SK-N-SH (cell line): ENCODE results near the gene ITGAL. TPM values are rescaled to one million over a fixed set of nuclear protein-coding genes. Genes with fewer than 3 reads are reported as not detected.
A peak's percentile ranks its signal among the peaks of the same experiment; 100 is the strongest.

Source experiments
- CTCF ChIA-PET: fragments of 300-600, 350-600 bp; formaldehyde crosslinking; extraction: SDS; loops from one replicate; lab custom pipeline; 2021; lab: Yijun Ruan, JAX
- POLR2A ChIA-PET: fragments of 350-600 bp; sonication (Branson Sonifier 250); formaldehyde crosslinking; extraction: SDS; loops from one replicate; lab custom pipeline; 2020; ENCODE audit warnings: antibody characterized with exemption, inconsistent platforms; lab: Yijun Ruan, JAX
- DNase-seq: peaks from one replicate; pipeline ENCODE4 v3.0.0; 2012
- H2AFZ ChIP-seq: fragments of 200-600 bp; sonication (generic); 2 replicates; pipeline ENCODE4 v1.8.1; 2016; ENCODE audit warnings: antibody characterized with exemption, mild to moderate bottlenecking, low read depth
- H3F3A ChIP-seq: fragments of 200-600 bp; sonication (generic); replicated peaks from 2 replicates; pipeline ENCODE3; 2016; ENCODE audit warnings: antibody characterized with exemption, mild to moderate bottlenecking; ENCODE audit not compliant: insufficient read depth
- H3K27ac ChIP-seq, 2 experiments: fragments of 200-500 bp in 1 of 2; fragments of 200-600 bp in 1 of 2; sonication (Bioruptor generic) in 1 of 2; sonication (generic), shearing (Covaris generic) in 1 of 2; 2 replicates each; pipeline versions ENCODE4 v1.5.1 to v1.6.1; 2014 to 2016; ENCODE audit warnings: low read depth in 2 of 2, inconsistent platforms in 1 of 2, low read length in 1 of 2, mild to moderate bottlenecking in 1 of 2, mixed read lengths in 1 of 2
- H3K27me3 ChIP-seq: fragments of 200-600 bp; sonication (generic), shearing (Covaris generic); 2 replicates; pipeline ENCODE4 v1.6.1; 2016; ENCODE audit warnings: mixed run types; ENCODE audit not compliant: insufficient read depth
- H3K36me3 ChIP-seq, 2 experiments: fragments of 200-500 bp in 1 of 2; fragments of 200-600 bp in 1 of 2; sonication (Bioruptor generic) in 1 of 2; sonication (generic) in 1 of 2; replicated peaks in 1 of 2; 2 replicates each; pipeline versions ENCODE3 to v1.5.1; 2014 to 2016; ENCODE audit warnings: low read length in 1 of 2, mild to moderate bottlenecking in 1 of 2; ENCODE audit not compliant: insufficient read depth in 2 of 2, control insufficient read depth in 1 of 2
- H3K4me1 ChIP-seq, 2 experiments: fragments of 200-500 bp in 1 of 2; fragments of 200-600 bp in 1 of 2; sonication (Bioruptor generic) in 1 of 2; sonication (generic), shearing (Covaris generic) in 1 of 2; 2 replicates each; pipeline versions ENCODE4 v1.5.1 to v1.6.1; 2014 to 2016; ENCODE audit warnings: low read depth in 1 of 2, low read length in 1 of 2, mixed run types in 1 of 2; ENCODE audit not compliant: insufficient read depth in 2 of 2, control insufficient read depth in 1 of 2
- H3K4me2 ChIP-seq: fragments of 200-600 bp; sonication (generic), shearing (Covaris generic); 2 replicates; pipeline ENCODE4 v1.6.1; 2017; ENCODE audit warnings: mixed run types
- H3K4me3 ChIP-seq, 2 experiments: fragments of 200-500 bp in 1 of 2; fragments of 200-600 bp in 1 of 2; sonication (Bioruptor generic) in 1 of 2; sonication (generic), shearing (Covaris generic) in 1 of 2; 2 replicates each; pipeline versions ENCODE4 v1.5.1 to v1.8.1; 2014 to 2016; ENCODE audit warnings: low read depth in 2 of 2, inconsistent platforms in 1 of 2, low read length in 1 of 2, mild to moderate bottlenecking in 1 of 2, mixed read lengths in 1 of 2, moderate library complexity in 1 of 2
- H3K79me2 ChIP-seq: fragments of 200-600 bp; sonication (generic); 2 replicates; pipeline ENCODE4 v1.8.1; 2017; ENCODE audit warnings: mild to moderate bottlenecking; ENCODE audit not compliant: insufficient read depth
- H3K9ac ChIP-seq: fragments of 200-600 bp; sonication (generic); 2 replicates; pipeline ENCODE4 v1.6.1; 2017; ENCODE audit warnings: mixed run types
- H3K9me2 ChIP-seq: fragments of 200-600 bp; sonication (generic); 2 replicates; pipeline ENCODE4 v1.6.1; 2017; ENCODE audit warnings: mixed run types
- H3K9me3 ChIP-seq: fragments of 200-600 bp; sonication (generic); 2 replicates; pipeline ENCODE4 v1.6.1; 2017; ENCODE audit warnings: mixed run types, mild to moderate bottlenecking, moderate library complexity
- H4K20me1 ChIP-seq: fragments of 200-600 bp; sonication (generic); 2 replicates; pipeline ENCODE4 v1.6.1; 2017; ENCODE audit warnings: mild to moderate bottlenecking, mixed run types; ENCODE audit not compliant: insufficient read depth
- GABPA ChIP-seq: IDR thresholded peaks from 2 replicates; pipeline ENCODE4 v1.4.0; 2012; ENCODE audit warnings: low read depth, mild to moderate bottlenecking
- IRF3 ChIP-seq: fragments of 150-350 bp; IDR thresholded peaks from 2 replicates; pipeline ENCODE4 v1.6.1; 2016; ENCODE audit warnings: mild to moderate bottlenecking, low read depth, low read length
- NFIC ChIP-seq: IDR thresholded peaks from 2 replicates; pipeline ENCODE4 v1.4.0; 2012; ENCODE audit warnings: borderline replicate concordance
- POLR2AphosphoS5 ChIP-seq: IDR thresholded peaks from 2 replicates; pipeline ENCODE4 v1.6.1; 2012; ENCODE audit warnings: low read depth, low read length
- RCOR1 ChIP-seq: fragments of 150-350 bp; IDR thresholded peaks from 2 replicates; pipeline ENCODE4 v1.6.1; 2017; ENCODE audit warnings: antibody characterized with exemption, low read length
- SMC3 ChIP-seq: IDR thresholded peaks from 2 replicates; pipeline ENCODE4 v1.6.1; 2012; ENCODE audit warnings: low read depth, low read length, improper control_type of control experiment
- TAF1 ChIP-seq: IDR thresholded peaks from 2 replicates; pipeline ENCODE4 v1.6.1; 2012; ENCODE audit warnings: low read depth, mild to moderate bottlenecking, low read length, moderate library complexity, borderline replicate concordance
- TCF12 ChIP-seq: IDR thresholded peaks from 2 replicates; pipeline ENCODE4 v1.4.0; 2012
- USF2 ChIP-seq: fragments of 150-350 bp; IDR thresholded peaks from 2 replicates; pipeline ENCODE4 v1.6.1; 2017; ENCODE audit warnings: antibody characterized with exemption, low read length, low read depth, borderline replicate concordance
- WGBS: methylation state at CpG from one replicate; pipeline ENCODE4 v1.1.6; 2017; ENCODE audit warnings: low lambda C conversion rate; 5-methylcytosine and 5-hydroxymethylcytosine counted together
- polyA plus RNA-seq, 3 experiments: library from polyadenylated mRNA; depleted of rRNA; stranded (reverse); fragments of >200 nt; gene quantifications; 2 replicates each; pipeline ENCODE4 v1.2.3, GENCODE V29; 2012

Gene ITGAL
- polyA plus RNA-seq, 1 of the 3 experiments (the other 2 are of a cell fraction), result 0.12 TPM

GRCh38 chr16:30428055-30428454 is 44.5 kb upstream of the ITGAL start:
- CTCF ChIA-PET, result interaction anchor here (2.1 kb wide), 1 partner anchor 18 kb away, joined by 7 read pairs; no protein-coding TSS in a partner anchor
- H3K36me3 ChIP-seq, result peaks cover 11 to 21% of the 10 kb centered on the region in 2 experiments
- no peaks in the 10 kb centered on the region for H3K27me3 ChIP-seq
- peaks cover 6 to 10% of the 10 kb centered on the region in 2 experiments; a peak in 1 of 4 replicates for H3K4me1 ChIP-seq
- no peak for DNase-seq
- no peak overlapping the region; a peak in 1 of 4 replicates for H3K4me3 ChIP-seq
- no peaks in the 10 kb centered on the region for H3K9me2 ChIP-seq
- no peak overlapping the region for H2AFZ ChIP-seq
- peaks cover 3% of the 10 kb centered on the region for H3F3A ChIP-seq
- peaks cover 43% of the 10 kb centered on the region for H3K79me2 ChIP-seq
- H4K20me1 ChIP-seq, result no peaks in the 10 kb centered on the region
- POLR2A ChIA-PET, result no interaction called here
- TF ChIP-seq IRF3 (no peak), RCOR1 (no peak), NFIC (no peak), USF2 (no peak), TAF1 (no peak)
- no peaks in the 10 kb centered on the region for H3K9me3 ChIP-seq
- no peak overlapping the region for H3K27ac ChIP-seq
- WGBS, result 100% methylated on average over 4 of the region's 4 CpGs
- H3K9ac ChIP-seq, result no peak overlapping the region
- H3K4me2 ChIP-seq, result no peak overlapping the region

- WGBS, result 1% methylated on average over 11 of the region's 11 CpGs
- Histone ChIP-seq H3F3A (no peaks in the 10 kb centered on the region), H3K27ac (peak overlapping the region in 1 of 2 experiments; percentile 7; a peak in 1 of 4 replicates), H3K4me3 (peak overlapping the region; percentile 69 to 82), H2AFZ (peak overlapping the region; percentile 87), H3K4me2 (peak overlapping the region; percentile 90), H3K9me3 (no peaks in the 10 kb centered on the region), H3K4me1 (peaks cover 6 to 10% of the 10 kb centered on the region in 2 experiments; a peak in 1 of 4 replicates), H3K79me2 (peaks cover 43% of the 10 kb centered on the region), H3K9me2 (no peaks in the 10 kb centered on the region), H3K36me3 (peaks cover 2 to 15% of the 10 kb centered on the region in 2 experiments), H4K20me1 (no peaks in the 10 kb centered on the region), H3K27me3 (no peaks in the 10 kb centered on the region), H3K9ac (peak overlapping the region; percentile 63)
- TF ChIP-seq SMC3 (no peak), GABPA (no peak), POLR2AphosphoS5 (no peak), TCF12 (no peak)
- no peak for DNase-seq
- CTCF ChIA-PET, result interaction anchor here (0.6 to 2.8 kb wide), 40 partner anchors 10 to 268 kb away, joined by 3 to 27 read pairs (median 4); partner anchors contain the start of genes SEPHS2, ZNF747 and ZNF768
- POLR2A ChIA-PET, result interaction anchor here (0.7 to 1.7 kb wide), 13 partner anchors 11 to 230 kb away, joined by 3 to 15 read pairs (median 4); partner anchors contain the start of genes ZNF688, ZNF689, ZNF768 and ZNF785
Measured at GRCh38 chr16:30429418-30429677, 43.2 kb upstream of the ITGAL start.
